ENCODE results near the gene EPSTI1. TPM values are rescaled to one million over a fixed set of nuclear protein-coding genes. Genes with fewer than 3 reads are reported as not detected.

EPSTI1 gene
- total RNA-seq, 3 donors from 2014 or later (not counting 1 experiment from before 2014, with no cell fraction given), result 23.4 to 57.4 (median 34.4) TPM

DNA sequence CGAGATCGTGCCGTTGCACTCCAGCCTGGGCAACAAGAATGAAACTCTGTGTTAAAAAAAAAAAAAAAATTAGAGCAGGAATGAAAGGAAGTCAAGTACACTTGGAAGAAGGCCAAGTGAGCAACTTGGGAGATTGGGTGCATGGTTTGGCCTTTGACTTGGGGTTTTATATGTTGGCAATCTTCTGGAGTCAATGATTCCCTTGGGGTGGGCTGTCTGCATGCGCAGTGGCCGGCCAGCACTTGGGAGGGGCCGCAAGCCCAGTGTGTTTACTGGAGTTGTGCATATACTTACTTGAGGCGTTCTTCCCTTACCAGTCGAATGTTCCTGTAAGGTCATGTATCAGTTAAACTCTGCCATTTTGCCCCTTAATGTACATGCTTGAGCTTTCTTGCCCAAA, 106.7 kb downstream of the EPSTI1 start:
- Mint-ChIP-seq H3K27me3 (ENCODE audit: low read depth in 2 of 2) (peaks cover 2 to 3% of the 10 kb centered on the region in 2 donors), H3K4me3 (no peak overlapping the region), H3K36me3 (no peaks in the 10 kb centered on the region), H3K27ac (no peak overlapping the region), H3K9me3 (no peaks in the 10 kb centered on the region), H3K4me1 (peaks cover 8 to 14% of the 10 kb centered on the region in 2 donors)
- intact Hi-C loops (cut with micrococcal nuclease), result no loop called here
- ATAC-seq, result no peak
- H3K9me3 ChIP-seq (ENCODE audit: control insufficient read depth, insufficient read depth, low read length), result no peaks in the 10 kb centered on the region
- H3K27me3 ChIP-seq (ENCODE audit: control insufficient read depth, insufficient read depth, low read length), result no peaks in the 10 kb centered on the region
- no peak overlapping the region for H3K4me3 ChIP-seq (ENCODE audit: low read length)
- no peak for DNase-seq
- no peak overlapping the region for H3K27ac ChIP-seq (ENCODE audit: low read length)
- TF ChIP-seq, protein P1, sequence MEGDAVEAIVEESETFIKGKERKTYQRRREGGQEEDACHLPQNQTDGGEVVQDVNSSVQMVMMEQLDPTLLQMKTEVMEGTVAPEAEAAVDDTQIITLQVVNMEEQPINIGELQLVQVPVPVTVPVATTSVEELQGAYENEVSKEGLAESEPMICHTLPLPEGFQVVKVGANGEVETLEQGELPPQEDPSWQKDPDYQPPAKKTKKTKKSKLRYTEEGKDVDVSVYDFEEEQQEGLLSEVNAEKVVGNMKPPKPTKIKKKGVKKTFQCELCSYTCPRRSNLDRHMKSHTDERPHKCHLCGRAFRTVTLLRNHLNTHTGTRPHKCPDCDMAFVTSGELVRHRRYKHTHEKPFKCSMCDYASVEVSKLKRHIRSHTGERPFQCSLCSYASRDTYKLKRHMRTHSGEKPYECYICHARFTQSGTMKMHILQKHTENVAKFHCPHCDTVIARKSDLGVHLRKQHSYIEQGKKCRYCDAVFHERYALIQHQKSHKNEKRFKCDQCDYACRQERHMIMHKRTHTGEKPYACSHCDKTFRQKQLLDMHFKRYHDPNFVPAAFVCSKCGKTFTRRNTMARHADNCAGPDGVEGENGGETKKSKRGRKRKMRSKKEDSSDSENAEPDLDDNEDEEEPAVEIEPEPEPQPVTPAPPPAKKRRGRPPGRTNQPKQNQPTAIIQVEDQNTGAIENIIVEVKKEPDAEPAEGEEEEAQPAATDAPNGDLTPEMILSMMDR (IDR thresholded peaks at IDR 0.05), result no peak
- 96% methylated on average over 8 of the region's 8 CpGs for WGBS (ENCODE audit: insufficient coverage)
- no peaks in the 10 kb centered on the region for H3K4me1 ChIP-seq (ENCODE audit: control insufficient read depth, insufficient read depth, low read length)
- H3K36me3 ChIP-seq (ENCODE audit: control insufficient read depth, insufficient read depth, low read length), result peaks cover 23% of the 10 kb centered on the region

DNA sequence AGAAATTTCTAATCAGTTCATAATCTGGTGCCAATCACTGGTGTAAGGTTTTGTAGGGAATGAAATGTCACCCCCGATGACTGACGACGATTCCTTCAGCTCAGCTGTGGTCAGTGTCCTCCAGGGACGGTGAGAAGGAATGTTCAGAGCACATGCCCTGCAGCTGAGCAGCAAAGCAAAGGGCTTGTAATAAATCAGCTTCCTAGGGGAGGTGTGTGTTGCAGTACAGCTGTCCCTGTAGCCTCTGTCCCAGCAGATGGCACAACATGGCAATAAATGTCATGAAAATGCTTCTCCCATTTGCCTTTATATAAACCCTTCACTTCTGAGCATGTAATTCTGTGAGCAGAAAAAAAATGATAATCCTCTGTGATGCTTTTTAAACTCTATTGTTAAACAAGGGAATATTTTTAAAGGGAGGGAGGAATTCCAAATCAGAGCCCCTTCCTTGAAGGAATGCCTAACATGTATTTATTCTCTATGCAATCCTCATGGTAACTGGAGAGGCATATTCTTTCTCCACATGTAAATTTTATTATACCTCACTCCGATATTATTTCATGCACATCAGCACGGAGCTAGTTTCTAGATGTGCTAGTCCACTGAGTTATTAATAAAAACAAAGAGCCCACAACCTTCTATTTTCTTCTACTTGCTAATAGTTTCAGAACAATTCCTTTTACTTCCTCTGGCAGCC, 108.1 kb downstream of the EPSTI1 start:
- TF ChIP-seq, protein P1 (IDR thresholded peaks at IDR 0.05), result no peak
- ATAC-seq (no peak), DNase-seq (no peak)
- Mint-ChIP-seq H3K9me3 (no peaks in the 10 kb centered on the region), H3K4me3 (no peak overlapping the region), H3K36me3 (no peaks in the 10 kb centered on the region), H3K4me1 (peaks cover 14% of the 10 kb centered on the region in 2 donors), H3K27ac (peak overlapping the region in 1 of 2 donors; percentile 17), H3K27me3 (ENCODE audit: low read depth in 2 of 2) (peaks cover 9% of the 10 kb centered on the region in 2 donors)
- WGBS (ENCODE audit: insufficient coverage), result 78% methylated on average over 6 of the region's 6 CpGs
- H3K27me3 ChIP-seq (ENCODE audit: control insufficient read depth, insufficient read depth, low read length), result no peaks in the 10 kb centered on the region
- no peak overlapping the region for H3K27ac ChIP-seq (ENCODE audit: low read length)
- no peaks in the 10 kb centered on the region for H3K9me3 ChIP-seq (ENCODE audit: control insufficient read depth, insufficient read depth, low read length)
- H3K4me1 ChIP-seq (ENCODE audit: control insufficient read depth, insufficient read depth, low read length), result no peaks in the 10 kb centered on the region
- intact Hi-C loops (cut with micrococcal nuclease), result no loop called here
- peaks cover 21% of the 10 kb centered on the region for H3K36me3 ChIP-seq (ENCODE audit: control insufficient read depth, insufficient read depth, low read length)
- no peak overlapping the region for H3K4me3 ChIP-seq (ENCODE audit: low read length)

DNA sequence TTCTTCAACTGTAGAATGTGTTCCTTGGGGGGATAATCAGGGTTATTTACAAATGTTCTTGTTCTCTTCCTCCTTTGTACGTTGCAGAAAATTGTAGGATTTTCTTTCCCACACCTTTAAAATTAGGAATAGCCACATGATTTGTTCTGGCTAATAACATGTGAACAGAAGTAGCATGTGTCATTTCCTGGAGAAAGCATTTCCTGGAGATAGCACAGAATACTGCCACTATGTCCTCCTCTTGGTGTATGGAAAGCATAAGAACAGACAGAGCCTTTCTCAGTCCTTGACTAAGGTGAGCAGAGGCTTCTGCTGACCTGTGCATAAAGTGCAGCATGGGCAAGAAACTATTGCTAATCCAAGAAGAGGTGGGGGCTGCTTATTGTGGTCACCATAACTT, 108.9 kb downstream of the EPSTI1 start:
- TF ChIP-seq, protein P1 (IDR thresholded peaks at IDR 0.05), result no peak
- Mint-ChIP-seq H3K4me3 (no peak overlapping the region), H3K27me3 (ENCODE audit: low read depth in 2 of 2) (peaks cover 9% of the 10 kb centered on the region in 2 donors), H3K9me3 (no peaks in the 10 kb centered on the region), H3K36me3 (no peaks in the 10 kb centered on the region), H3K4me1 (peaks cover 14% of the 10 kb centered on the region in 2 donors), H3K27ac (peak overlapping the region in 1 of 2 donors; percentile 17)
- intact Hi-C loops (cut with micrococcal nuclease), result no loop called here
- no peak for ATAC-seq
- no peak overlapping the region for H3K4me3 ChIP-seq (ENCODE audit: low read length)
- no peaks in the 10 kb centered on the region for H3K4me1 ChIP-seq (ENCODE audit: control insufficient read depth, insufficient read depth, low read length)
- H3K36me3 ChIP-seq (ENCODE audit: control insufficient read depth, insufficient read depth, low read length), result peaks cover 13% of the 10 kb centered on the region
- H3K9me3 ChIP-seq (ENCODE audit: control insufficient read depth, insufficient read depth, low read length), result no peaks in the 10 kb centered on the region
- no peak for DNase-seq
- H3K27me3 ChIP-seq (ENCODE audit: control insufficient read depth, insufficient read depth, low read length), result no peaks in the 10 kb centered on the region
- no CpG with 5 or more reads among the region's 1 CpG for WGBS (ENCODE audit: insufficient coverage)
- H3K27ac ChIP-seq (ENCODE audit: low read length), result no peak overlapping the region

Measured in natural killer cell (primary cell).